C4-2B (cell line): ENCODE data around the gene TRRAP.

ENCODE experiments used
- CTCF ChIP-seq: fragments of 450-650 bp; conservative IDR thresholded peaks from 2 replicates; pipeline ENCODE4 v1.5.1; 2017; ENCODE audit warnings: mild to moderate bottlenecking
- ZFX ChIP-seq: fragments of 450-650 bp; IDR thresholded peaks from 2 replicates; pipeline ENCODE4 v1.6.1; 2017

GRCh38 chr7:99047526-99048077, 169.3 kb downstream of the TRRAP start:
- TF ChIP-seq CTCF (no peak), ZFX (no peak)
